ENCODE results near the gene MOB2. TPM values are rescaled to one million over a fixed set of nuclear protein-coding genes. Genes with fewer than 3 reads are reported as not detected.

The MOB2 gene
- total RNA-seq, 4 donors from 2014 or later: 24.5 to 59.9 (median 39.1) TPM

- TF ChIP-seq CTCF (IDR thresholded peaks at IDR 0.05; ENCODE audit: low read depth): no peak
Measured at GRCh38 chr11:1455763-1456060, 30.9 kb downstream of the MOB2 start.

- no peak for TF ChIP-seq CTCF (IDR thresholded peaks at IDR 0.05; ENCODE audit: low read depth)
Measured at GRCh38 chr11:1455032-1455762, 31.4 kb downstream of the MOB2 start.

GRCh38 chr11:1454576-1454975 lies 32.0 kb downstream of the MOB2 start:
- TF ChIP-seq CTCF (IDR thresholded peaks at IDR 0.05; ENCODE audit: low read depth): no peak

GRCh38 chr11:1453611-1454034 lies 33.0 kb downstream of the MOB2 start:
- TF ChIP-seq CTCF (IDR thresholded peaks at IDR 0.05; ENCODE audit: low read depth): no peak

- TF ChIP-seq CTCF (IDR thresholded peaks at IDR 0.05; ENCODE audit: low read depth): no peak
Measured at GRCh38 chr11:1452744-1453143, 33.8 kb downstream of the MOB2 start.

DNA sequence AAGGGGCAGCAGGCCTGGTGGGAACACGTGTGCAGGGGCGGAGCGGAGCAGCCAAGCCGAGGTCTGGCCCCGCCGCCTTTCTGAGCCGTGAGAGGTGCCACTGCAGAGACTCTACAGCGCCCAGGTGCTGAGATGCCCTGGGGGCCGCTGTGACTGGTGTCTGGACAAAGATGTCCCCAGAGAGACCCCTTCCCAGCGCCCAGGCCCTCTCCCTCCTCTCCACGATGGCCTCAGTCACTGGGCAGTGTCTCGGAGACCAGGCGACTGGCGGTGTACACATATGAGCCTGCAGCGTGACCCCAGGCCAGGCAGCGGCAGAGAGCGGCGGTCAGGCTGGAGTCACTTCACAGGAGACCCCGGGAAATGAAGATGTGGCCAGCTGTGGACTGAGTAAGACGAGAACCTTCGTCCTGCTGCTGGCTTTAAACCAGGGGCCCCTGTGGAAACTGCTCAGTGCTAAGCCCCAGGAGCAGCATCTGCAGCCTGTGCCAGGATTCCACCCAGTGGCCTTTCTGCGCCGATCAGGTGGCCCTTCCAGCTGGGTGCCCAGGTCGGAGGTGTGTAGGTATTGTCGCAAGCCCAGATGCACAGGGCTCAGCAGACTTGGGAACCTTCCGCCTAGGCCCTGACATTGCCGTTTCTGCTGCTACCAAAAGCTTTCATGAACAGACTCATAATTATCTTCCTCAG lies 34.7 kb downstream of the MOB2 start:
- TF ChIP-seq CTCF (IDR thresholded peaks at IDR 0.05; ENCODE audit: low read depth): no peak

DNA sequence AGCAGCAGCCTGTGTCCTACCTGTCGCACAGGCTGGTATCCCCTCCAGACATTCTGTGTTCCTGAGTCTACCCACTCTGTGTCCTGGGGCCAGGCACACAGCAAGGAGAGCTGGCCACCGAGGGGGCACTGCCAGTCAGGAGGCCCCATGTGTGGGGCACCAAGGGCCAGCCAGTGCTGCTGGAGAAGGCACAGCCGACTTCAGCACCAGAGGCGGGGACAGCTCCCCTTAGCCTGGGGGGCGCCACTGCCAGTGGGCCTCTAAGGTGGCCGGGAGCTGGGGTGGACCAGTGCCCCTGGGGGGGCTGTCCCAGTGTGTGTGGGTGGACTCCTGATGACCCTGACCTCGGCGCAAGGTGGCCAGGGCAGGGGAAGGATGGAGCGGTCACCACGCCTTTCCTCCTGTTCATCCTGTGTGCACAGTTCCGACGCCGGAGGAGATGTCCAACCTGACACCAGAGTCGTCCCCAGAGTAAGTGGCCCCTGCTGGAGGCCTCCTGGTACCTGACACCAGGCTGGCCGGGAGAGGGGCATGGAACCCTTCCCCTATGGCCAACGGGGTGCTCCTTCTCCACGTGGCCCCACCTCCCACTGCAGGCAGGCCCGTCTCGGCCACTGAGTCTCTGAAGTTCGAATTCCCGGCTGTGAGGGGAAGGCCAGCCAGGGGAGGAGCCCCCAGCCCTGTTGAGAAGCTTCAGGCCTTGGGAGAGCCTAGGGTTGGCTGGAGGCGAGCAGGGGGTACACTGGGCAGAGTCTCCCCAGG lies 35.4 kb downstream of the MOB2 start:
- TF ChIP-seq CTCF (IDR thresholded peaks at IDR 0.05; ENCODE audit: low read depth): no peak

All from subcutaneous adipose tissue (tissue), 4 donors.